IgD-negative memory B cell (primary cell): Measurements from ENCODE around the gene STYK1. TPM values are rescaled to one million over a fixed set of nuclear protein-coding genes. Genes with fewer than 3 reads are reported as not detected.
"Not testable (repeated sequence)": the region's sequence is repeated elsewhere in the genome, so short reads cannot be mapped to it uniquely, and the experiment has no call there.

Experiments used
- H3K27ac Mint-ChIP-seq, 3 donors: one replicate each; pipeline ENCODE4 v1.8.0; 2020 to 2022; ENCODE audit warnings: mild to moderate bottlenecking in 3 of 3, mixed read lengths in 3 of 3, moderate library complexity in 1 of 3
- H3K27me3 Mint-ChIP-seq: one replicate; pipeline ENCODE4 v1.8.0; 2021; ENCODE audit warnings: mixed read lengths
- H3K36me3 Mint-ChIP-seq: one replicate; pipeline ENCODE4 v1.8.0; 2020; ENCODE audit warnings: mild to moderate bottlenecking, mixed read lengths
- H3K4me1 Mint-ChIP-seq, 3 donors: one replicate each; pipeline ENCODE4 v1.8.0; 2020 to 2022; ENCODE audit warnings: mixed read lengths in 3 of 3, mild to moderate bottlenecking in 1 of 3
- H3K4me3 Mint-ChIP-seq, 4 donors: one replicate each; pipeline ENCODE4 v1.8.0; 2020 to 2022; ENCODE audit warnings: mild to moderate bottlenecking in 4 of 4, mixed read lengths in 4 of 4, moderate library complexity in 3 of 4
- H3K9me3 Mint-ChIP-seq, 3 donors: one replicate each; pipeline ENCODE4 v1.8.0; 2020 to 2021; ENCODE audit warnings: mixed read lengths in 3 of 3, mild to moderate bottlenecking in 1 of 3
- polyA plus RNA-seq: library from polyadenylated mRNA; unstranded; fragments of 300-500 nt; fragmentation: Illumina TruSeq; gene quantifications from one replicate; pipeline ENCODE4 v1.2.3, GENCODE V29; 2021

The STYK1 gene
- polyA plus RNA-seq, 1 donor from 2014 or later: not detected

DNA sequence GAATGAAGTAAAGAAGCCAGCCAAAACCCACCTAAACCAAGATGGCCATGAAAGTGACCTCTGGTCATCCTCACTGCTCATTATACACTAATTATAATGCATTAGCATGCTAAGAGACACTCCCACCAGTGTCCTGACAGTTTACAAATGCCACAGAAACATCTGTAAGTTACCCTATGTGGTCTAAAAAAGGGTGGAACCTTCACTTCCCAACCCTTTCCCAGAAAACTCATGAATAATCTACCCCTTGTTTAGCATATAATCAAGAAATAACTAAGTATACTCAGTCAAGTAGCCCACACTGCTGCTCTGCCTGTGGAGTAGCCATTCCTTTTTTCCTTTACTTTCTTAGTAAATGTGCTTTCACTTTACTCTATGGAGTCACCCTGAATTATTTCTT lies 19.8 kb downstream of the STYK1 start:
- no peak overlapping the region for H3K4me3 Mint-ChIP-seq
- H3K27ac Mint-ChIP-seq: no peak overlapping the region
- H3K4me1 Mint-ChIP-seq: no peaks in the 10 kb centered on the region
- no peaks in the 10 kb centered on the region for H3K27me3 Mint-ChIP-seq
- H3K36me3 Mint-ChIP-seq: no peaks in the 10 kb centered on the region
- peaks cover 5 to 22% (median 8%) of the 10 kb centered on the region in 3 donors for H3K9me3 Mint-ChIP-seq

DNA sequence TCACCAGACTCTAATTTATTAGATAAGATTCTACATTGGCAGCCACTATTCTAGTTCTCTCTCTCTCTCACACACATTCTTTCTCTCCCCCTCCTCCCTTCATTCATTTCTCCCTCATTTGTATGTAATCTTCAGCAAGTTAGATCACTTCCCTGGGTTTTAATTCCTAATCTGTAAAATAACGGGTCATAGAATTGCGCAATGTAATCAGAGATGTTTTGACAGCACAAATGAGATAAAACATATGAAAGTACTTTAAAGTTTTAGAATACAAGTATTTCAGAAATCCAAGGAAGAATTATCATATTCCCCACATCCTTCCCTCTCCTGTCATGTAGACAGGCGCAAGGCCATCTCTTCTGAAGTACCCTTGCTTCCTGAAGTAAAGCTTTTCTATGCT lies 21.7 kb downstream of the STYK1 start:
- no peaks in the 10 kb centered on the region for H3K4me1 Mint-ChIP-seq
- no peak overlapping the region for H3K27ac Mint-ChIP-seq
- peaks cover 2% of the 10 kb centered on the region for H3K36me3 Mint-ChIP-seq
- peaks cover 7 to 22% (median 14%) of the 10 kb centered on the region in 3 donors for H3K9me3 Mint-ChIP-seq
- H3K4me3 Mint-ChIP-seq: no peak overlapping the region
- H3K27me3 Mint-ChIP-seq: no peaks in the 10 kb centered on the region

DNA sequence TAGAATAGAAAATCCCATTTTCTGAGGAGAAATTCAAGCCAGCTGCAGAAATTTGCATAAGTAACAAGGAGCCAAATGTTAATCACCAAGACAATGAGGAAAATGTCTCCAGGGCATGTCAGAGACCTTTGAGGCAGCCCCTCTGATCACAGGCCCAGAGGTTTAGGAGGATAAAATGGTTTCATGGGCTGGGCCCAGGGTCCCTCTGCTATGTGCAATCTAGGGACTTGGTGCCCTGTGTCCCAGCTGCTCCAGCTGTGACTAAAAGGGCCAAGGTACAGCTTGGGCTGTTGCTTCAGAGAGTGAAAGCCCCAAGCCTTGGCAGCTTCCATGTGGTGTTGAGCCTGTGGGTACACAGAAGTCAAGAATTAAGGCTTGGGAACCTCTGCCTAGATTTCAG lies 27.3 kb downstream of the STYK1 start:
- H3K4me1 Mint-ChIP-seq, H3K4me3 Mint-ChIP-seq, H3K27me3 Mint-ChIP-seq, H3K36me3 Mint-ChIP-seq, H3K27ac Mint-ChIP-seq: not testable (repeated sequence)
- peaks cover 9 to 28% (median 26%) of the 10 kb centered on the region in 3 donors for H3K9me3 Mint-ChIP-seq

GRCh38 chr12:10645910-10646309 lies 27.9 kb downstream of the STYK1 start:
- Mint-ChIP-seq H3K4me1 (no peaks in the 10 kb centered on the region), H3K9me3 (peaks cover 9 to 28% (median 26%) of the 10 kb centered on the region in 3 donors), H3K36me3 (peaks cover 8% of the 10 kb centered on the region), H3K27ac (no peak overlapping the region), H3K27me3 (peaks cover 2% of the 10 kb centered on the region), H3K4me3 (no peak overlapping the region)

GRCh38 chr12:10641735-10642500 lies 31.9 kb downstream of the STYK1 start:
- Mint-ChIP-seq H3K9me3 (peaks cover 7 to 28% (median 19%) of the 10 kb centered on the region in 3 donors), H3K27ac (no peak overlapping the region), H3K4me1 (no peaks in the 10 kb centered on the region), H3K36me3 (peaks cover 6% of the 10 kb centered on the region), H3K27me3 (peaks cover 2% of the 10 kb centered on the region), H3K4me3 (no peak overlapping the region)

- H3K36me3 Mint-ChIP-seq: no peaks in the 10 kb centered on the region
- peaks cover 2% of the 10 kb centered on the region for H3K27me3 Mint-ChIP-seq
- no peak overlapping the region for H3K4me3 Mint-ChIP-seq
- no peaks in the 10 kb centered on the region for H3K9me3 Mint-ChIP-seq
- no peak overlapping the region for H3K27ac Mint-ChIP-seq
- H3K4me1 Mint-ChIP-seq: no peaks in the 10 kb centered on the region
Observed at GRCh38 chr12:10638728-10639127, 35.1 kb downstream of the STYK1 start.

DNA sequence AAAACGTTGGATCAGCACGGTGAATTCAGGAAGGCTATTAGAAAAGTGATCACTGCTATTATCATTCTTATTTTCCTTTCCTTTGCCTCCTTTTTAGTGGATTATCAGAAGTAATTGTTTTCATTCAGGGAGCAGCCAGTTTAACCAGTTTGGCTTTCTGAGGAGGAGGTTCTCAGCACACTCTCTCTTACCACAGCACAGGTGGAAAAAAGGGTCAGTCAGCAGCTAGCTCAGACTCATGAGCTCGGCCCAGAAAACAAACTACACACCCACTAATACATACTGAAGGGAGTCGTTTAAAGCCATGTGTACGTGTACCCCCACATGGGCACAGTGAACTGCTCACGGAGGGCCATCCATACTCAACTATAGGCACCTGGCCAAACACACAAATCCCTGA lies 37.2 kb downstream of the STYK1 start:
- H3K27ac Mint-ChIP-seq: no peak overlapping the region
- no peaks in the 10 kb centered on the region for H3K9me3 Mint-ChIP-seq
- no peaks in the 10 kb centered on the region for H3K36me3 Mint-ChIP-seq
- H3K4me1 Mint-ChIP-seq: no peaks in the 10 kb centered on the region
- no peaks in the 10 kb centered on the region for H3K27me3 Mint-ChIP-seq
- H3K4me3 Mint-ChIP-seq: no peak overlapping the region

GRCh38 chr12:10636124-10636523 lies 37.7 kb downstream of the STYK1 start:
- Mint-ChIP-seq H3K4me1 (no peaks in the 10 kb centered on the region), H3K4me3 (no peak overlapping the region), H3K36me3 (no peaks in the 10 kb centered on the region), H3K27ac (no peak overlapping the region), H3K9me3 (no peaks in the 10 kb centered on the region), H3K27me3 (no peaks in the 10 kb centered on the region)

DNA sequence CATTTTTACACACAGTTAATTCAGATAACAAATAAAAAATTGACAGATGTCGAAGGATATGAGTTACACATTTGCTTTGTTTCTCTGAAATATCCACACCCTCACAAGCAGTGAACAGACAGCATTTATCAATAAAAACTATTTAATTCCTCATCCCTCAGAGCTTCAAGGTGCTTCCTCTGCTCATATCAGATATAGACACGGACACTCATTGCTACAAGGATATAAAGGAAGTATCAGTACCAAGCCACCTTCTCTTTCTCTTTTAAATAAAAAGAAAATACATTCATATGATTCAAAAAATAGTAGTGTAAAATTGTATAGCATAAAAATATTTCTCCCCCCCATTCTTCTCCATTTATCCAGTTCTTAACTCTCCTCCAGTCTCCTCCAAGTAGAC lies 38.5 kb downstream of the STYK1 start:
- H3K36me3 Mint-ChIP-seq: no peaks in the 10 kb centered on the region
- no peaks in the 10 kb centered on the region for H3K27me3 Mint-ChIP-seq
- no peak overlapping the region for H3K4me3 Mint-ChIP-seq
- H3K27ac Mint-ChIP-seq: no peak overlapping the region
- no peaks in the 10 kb centered on the region for H3K9me3 Mint-ChIP-seq
- H3K4me1 Mint-ChIP-seq: no peaks in the 10 kb centered on the region

DNA sequence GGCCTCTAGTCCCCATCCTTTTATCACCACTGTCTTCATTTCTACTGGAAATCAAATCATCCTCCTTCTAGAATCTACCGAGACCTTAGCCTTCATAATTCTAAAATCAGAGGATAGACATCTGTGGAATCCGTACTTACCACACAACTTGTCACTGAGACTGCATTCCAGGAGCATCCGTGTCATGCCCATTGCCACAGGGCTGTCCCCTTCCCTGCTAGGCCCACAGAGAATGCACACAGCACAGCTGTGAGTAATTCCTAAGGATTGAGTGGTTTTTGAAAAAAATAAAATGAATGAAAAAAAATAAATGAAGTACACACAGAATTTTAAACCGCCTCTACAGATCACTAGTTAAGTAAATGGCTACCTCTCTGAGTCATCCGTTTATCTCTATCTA lies 39.4 kb downstream of the STYK1 start:
- Mint-ChIP-seq H3K9me3 (no peaks in the 10 kb centered on the region), H3K27ac (no peak overlapping the region), H3K27me3 (no peaks in the 10 kb centered on the region)

GRCh38 chr12:10633541-10633940 lies 40.3 kb downstream of the STYK1 start:
- Mint-ChIP-seq H3K4me1 (no peaks in the 10 kb centered on the region), H3K27ac (no peak overlapping the region), H3K27me3 (peaks cover 1% of the 10 kb centered on the region), H3K36me3 (no peaks in the 10 kb centered on the region), H3K4me3 (no peak overlapping the region), H3K9me3 (no peaks in the 10 kb centered on the region)

More for the DNA sequence above, 39.4 kb downstream of the STYK1 start:
- H3K36me3 Mint-ChIP-seq: no peaks in the 10 kb centered on the region
- no peaks in the 10 kb centered on the region for H3K4me1 Mint-ChIP-seq
- no peak overlapping the region for H3K4me3 Mint-ChIP-seq

DNA sequence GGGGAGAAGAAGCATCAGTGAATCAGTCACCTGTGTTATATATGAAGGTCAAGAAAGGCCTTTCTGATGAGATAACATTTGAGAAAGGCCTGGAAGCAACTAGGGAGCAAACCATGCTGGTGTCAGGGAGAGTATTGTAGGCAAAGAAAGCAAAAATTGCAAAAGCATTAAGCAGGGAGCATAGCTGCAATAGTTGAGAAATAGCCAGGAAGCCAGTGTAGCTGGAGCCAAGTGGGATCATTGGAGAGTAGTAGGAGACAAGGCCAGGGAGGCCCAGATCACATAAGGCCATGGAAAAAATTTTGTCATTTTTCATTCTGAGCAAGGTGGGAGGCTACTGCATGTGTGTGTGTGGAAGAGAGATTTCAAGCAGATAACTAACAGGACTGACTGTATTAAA lies 41.6 kb downstream of the STYK1 start:
- no peaks in the 10 kb centered on the region for H3K36me3 Mint-ChIP-seq
- H3K27me3 Mint-ChIP-seq: peaks cover 1% of the 10 kb centered on the region
- no peaks in the 10 kb centered on the region for H3K9me3 Mint-ChIP-seq
- no peak overlapping the region for H3K4me3 Mint-ChIP-seq
- no peaks in the 10 kb centered on the region for H3K4me1 Mint-ChIP-seq
- H3K27ac Mint-ChIP-seq: no peak overlapping the region

DNA sequence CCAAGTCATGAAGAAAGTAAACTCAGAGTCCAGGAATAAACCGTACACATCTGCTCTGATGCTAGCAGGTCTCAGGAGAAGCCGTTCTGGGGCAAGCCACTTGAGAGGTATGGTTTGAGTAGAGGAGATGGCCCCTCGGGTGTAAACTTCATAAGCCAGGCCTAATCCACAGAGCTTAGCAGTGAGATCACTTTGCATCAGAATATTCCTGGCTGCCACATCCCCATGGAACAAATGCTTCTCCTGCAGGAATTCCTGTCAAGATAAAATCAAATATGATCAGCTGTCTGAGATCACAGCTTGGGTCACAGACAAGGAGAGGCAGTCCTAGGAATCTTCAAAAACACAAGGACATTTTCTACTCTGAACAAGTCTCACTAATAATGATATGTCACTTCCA lies 49.2 kb downstream of the STYK1 start:
- no peaks in the 10 kb centered on the region for H3K4me1 Mint-ChIP-seq
- no peaks in the 10 kb centered on the region for H3K36me3 Mint-ChIP-seq
- H3K27ac Mint-ChIP-seq: no peak overlapping the region
- no peaks in the 10 kb centered on the region for H3K9me3 Mint-ChIP-seq
- H3K27me3 Mint-ChIP-seq: peaks cover 6% of the 10 kb centered on the region
- H3K4me3 Mint-ChIP-seq: no peak overlapping the region

- Mint-ChIP-seq H3K4me1 (no peaks in the 10 kb centered on the region), H3K27ac (no peak overlapping the region), H3K27me3 (peaks cover 11% of the 10 kb centered on the region), H3K9me3 (no peaks in the 10 kb centered on the region), H3K4me3 (no peak overlapping the region), H3K36me3 (no peaks in the 10 kb centered on the region)
Observed at GRCh38 chr12:10623131-10623530, 50.7 kb downstream of the STYK1 start.

DNA sequence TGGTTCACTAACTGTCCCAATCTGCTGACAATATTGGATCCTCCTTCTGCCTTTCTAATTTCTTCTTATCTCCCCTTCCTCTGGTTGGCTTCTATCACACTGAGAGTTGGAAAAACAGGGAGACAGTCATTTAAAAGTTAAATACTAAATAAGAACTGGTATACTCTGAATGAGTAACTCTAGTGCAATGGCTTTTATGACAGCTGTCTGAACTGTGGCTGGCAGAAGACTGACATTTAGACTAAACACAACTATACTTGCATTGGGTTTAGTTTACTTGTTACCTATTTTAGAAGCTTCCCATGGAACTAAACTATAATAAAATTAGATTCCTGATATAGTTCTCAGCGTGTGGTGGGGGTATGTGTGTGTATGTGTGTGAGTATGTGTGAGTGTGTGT lies 52.6 kb downstream of the STYK1 start:
- H3K9me3 Mint-ChIP-seq: no peaks in the 10 kb centered on the region
- peaks cover 14% of the 10 kb centered on the region for H3K27me3 Mint-ChIP-seq
- H3K27ac Mint-ChIP-seq: no peak overlapping the region
- no peaks in the 10 kb centered on the region for H3K4me1 Mint-ChIP-seq
- no peaks in the 10 kb centered on the region for H3K36me3 Mint-ChIP-seq
- H3K4me3 Mint-ChIP-seq: no peak overlapping the region

DNA sequence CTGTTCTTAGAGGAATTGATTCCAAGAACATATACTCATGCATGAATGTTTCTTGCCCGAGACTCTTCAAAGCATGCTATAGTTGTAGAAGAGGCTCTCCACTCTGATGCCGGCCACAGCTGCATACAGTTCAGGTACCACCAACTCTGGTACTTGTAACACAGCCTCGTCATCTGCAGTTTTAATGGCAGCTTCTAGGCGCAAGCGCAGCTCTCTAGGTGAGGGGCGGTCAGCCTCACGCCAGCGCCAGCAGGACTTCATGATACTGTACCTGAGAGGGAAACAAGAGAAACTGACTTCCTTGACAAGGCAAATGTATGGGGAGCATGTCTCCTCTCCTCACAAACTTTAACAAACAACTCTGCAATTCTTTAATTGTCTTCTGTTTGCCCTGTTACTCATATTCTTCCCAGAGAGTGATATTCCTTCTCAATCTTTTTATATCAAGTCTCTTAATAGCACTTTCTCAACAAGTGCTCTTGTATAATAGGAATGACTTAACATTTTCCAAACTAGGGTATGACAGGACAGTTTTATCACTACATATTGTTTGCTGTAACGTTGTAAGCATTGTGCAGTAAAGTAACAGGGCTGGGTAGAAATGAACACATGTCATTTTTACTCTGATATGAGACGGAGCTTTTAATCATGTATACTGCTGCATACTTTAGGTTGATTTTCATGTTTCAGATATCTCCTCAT lies 53.6 kb downstream of the STYK1 start:
- Mint-ChIP-seq H3K4me1 (no peaks in the 10 kb centered on the region), H3K4me3 (no peak overlapping the region), H3K36me3 (no peaks in the 10 kb centered on the region), H3K27ac (no peak overlapping the region), H3K27me3 (peaks cover 14% of the 10 kb centered on the region), H3K9me3 (no peaks in the 10 kb centered on the region)
